Memory B cell (primary cell): ENCODE results near the gene CFAP46.
"Not testable (repeated sequence)": the region's sequence is repeated elsewhere in the genome, so short reads cannot be mapped to it uniquely, and the experiment has no call there.

ENCODE experiments used
- ATAC-seq: fragments of 150-1000 bp; cut with Tn5 transposase; 2 replicates; pipeline ENCODE4 v1.10.0; 2021; ENCODE audit warnings: low read depth, mild to moderate bottlenecking, moderate library complexity
- DNase-seq, 2 donors: peaks; one replicate each; pipeline ENCODE4 v3.0.0; 2022; ENCODE audit warnings: low spot score in 2 of 2
- H3K27ac Mint-ChIP-seq: one replicate; pipeline ENCODE4 v1.8.0; 2022; ENCODE audit warnings: mild to moderate bottlenecking, moderate library complexity, mixed read lengths
- H3K27me3 Mint-ChIP-seq: one replicate; pipeline ENCODE4 v1.8.0; 2022; ENCODE audit warnings: mixed read lengths
- H3K36me3 Mint-ChIP-seq: one replicate; pipeline ENCODE4 v1.8.0; 2022; ENCODE audit warnings: mild to moderate bottlenecking, mixed read lengths
- H3K4me1 Mint-ChIP-seq: one replicate; pipeline ENCODE4 v1.8.0; 2022; ENCODE audit warnings: mixed read lengths
- H3K4me3 Mint-ChIP-seq: one replicate; pipeline ENCODE4 v1.8.0; 2022; ENCODE audit warnings: mild to moderate bottlenecking, moderate library complexity, mixed read lengths
- H3K9me3 Mint-ChIP-seq: one replicate; pipeline ENCODE4 v1.8.0; 2022; ENCODE audit warnings: mixed read lengths

The CFAP46 gene

DNA sequence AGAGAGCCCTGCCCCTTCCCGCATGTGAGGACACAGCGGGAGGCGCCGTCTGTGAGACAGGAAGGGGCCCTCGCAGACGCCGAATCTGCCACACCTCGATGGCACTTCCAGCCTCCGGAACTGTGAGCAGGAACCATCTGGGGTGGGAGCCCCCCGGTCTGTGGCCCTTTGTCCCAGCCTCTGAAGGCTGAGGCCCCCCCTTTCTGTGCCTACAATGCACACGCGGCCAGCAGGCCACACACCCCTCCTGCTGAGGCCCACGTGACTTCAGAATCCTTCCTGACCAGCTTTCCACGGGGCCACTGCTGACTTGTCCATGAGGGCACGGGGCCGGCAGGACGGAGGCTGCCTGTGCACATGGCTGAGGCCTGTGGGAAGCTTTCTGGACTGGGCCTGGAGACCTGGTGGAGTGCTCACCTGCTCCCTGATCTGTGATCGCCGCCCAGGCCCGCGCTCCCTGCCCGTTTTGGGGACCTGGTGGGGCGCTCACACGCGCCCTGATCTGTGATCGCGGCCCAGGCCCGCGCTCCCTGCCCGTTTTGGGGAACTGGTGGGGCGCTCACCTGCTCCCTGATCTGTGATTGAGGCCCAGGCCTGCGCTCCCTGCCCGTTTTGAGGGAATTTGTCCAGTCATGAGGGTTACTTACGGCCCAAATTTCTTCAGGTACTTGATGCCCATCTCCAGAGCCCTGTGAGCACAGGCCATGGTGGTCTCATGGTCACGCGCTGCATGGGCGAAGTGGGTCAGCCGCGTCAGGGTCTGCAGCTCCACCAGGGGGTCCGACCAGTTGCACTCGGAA is 34.3 kb downstream of the CFAP46 start:
- ATAC-seq: no peak
- Mint-ChIP-seq H3K9me3 (peaks cover 2% of the 10 kb centered on the region), H3K27me3 (peaks cover 18% of the 10 kb centered on the region), H3K36me3 (peaks cover 2% of the 10 kb centered on the region), H3K4me3 (no peak overlapping the region), H3K27ac (no peak overlapping the region), H3K4me1 (peaks cover 8% of the 10 kb centered on the region)
- DNase-seq: no peak

DNA sequence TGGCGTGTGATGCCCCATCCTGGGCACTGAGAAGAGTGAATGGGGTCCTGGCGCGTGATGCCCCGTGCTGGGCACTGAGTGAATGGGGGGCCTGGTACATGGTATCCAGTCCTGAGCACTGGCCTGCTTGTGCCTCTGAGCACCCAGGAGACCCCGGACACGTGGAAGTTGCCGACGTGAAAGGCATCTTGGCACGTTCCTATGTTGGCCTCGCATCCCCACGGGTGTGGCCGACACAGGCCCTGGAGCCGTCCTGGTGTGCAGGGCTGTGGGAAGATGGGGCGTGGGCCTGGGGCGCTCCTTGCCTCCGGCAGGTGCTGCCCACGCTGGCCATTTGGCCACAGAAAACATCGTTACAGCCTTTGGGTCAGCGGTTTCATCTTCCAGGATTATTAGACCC is 35.5 kb downstream of the CFAP46 start:
- DNase-seq: no peak
- no peak overlapping the region for H3K4me3 Mint-ChIP-seq
- peaks cover 11% of the 10 kb centered on the region for H3K27me3 Mint-ChIP-seq
- no peak for ATAC-seq
- H3K36me3 Mint-ChIP-seq: peaks cover 2% of the 10 kb centered on the region
- H3K4me1 Mint-ChIP-seq: peaks cover 4% of the 10 kb centered on the region
- no peak overlapping the region for H3K27ac Mint-ChIP-seq
- H3K9me3 Mint-ChIP-seq: peaks cover 2% of the 10 kb centered on the region

DNA sequence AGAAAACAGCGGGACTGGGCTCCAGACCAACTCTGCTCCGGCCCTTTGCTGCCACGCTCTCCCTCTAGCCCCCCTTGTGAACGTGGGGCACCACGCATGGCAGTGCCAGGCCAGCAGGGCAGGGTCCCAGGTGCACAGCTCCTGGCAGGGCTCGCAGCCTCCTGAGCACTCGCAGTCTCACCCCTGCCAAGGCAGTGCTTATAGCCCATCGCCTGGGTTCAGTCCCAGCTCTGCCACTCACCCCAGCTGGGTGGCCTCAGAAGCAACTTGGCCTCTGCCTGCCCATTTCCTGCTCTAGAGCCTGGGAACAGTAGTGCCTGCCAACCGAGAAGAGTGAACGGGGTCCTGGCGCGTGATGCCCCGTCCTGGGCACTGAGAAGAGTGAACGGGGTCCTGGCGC is 36.3 kb downstream of the CFAP46 start:
- Mint-ChIP-seq H3K27ac (no peak overlapping the region), H3K9me3 (peaks cover 5% of the 10 kb centered on the region), H3K27me3 (peaks cover 7% of the 10 kb centered on the region), H3K36me3 (peaks cover 3% of the 10 kb centered on the region), H3K4me3 (no peak overlapping the region), H3K4me1 (peaks cover 4% of the 10 kb centered on the region)
- DNase-seq: no peak
- no peak for ATAC-seq

DNA sequence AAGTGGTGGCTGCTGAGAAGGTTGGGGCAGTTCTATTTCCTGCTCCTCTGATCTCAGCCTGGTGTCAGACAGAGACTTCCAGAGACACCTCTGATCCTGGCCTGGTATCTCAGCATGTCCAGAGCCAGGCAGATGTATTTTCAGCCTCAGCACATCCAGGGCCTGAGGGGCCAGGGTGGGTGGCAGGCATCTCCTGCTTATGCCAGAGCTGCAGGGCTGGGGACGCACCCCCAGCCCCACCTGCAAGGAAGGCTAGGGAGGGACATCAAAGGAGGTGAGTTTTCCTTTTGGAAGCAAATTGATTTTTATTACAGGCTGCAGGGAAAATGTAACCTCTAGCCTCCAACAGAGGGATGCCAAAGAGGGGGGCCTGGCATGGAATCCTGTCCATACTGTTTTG is 36.7 kb downstream of the CFAP46 start:
- Mint-ChIP-seq H3K4me3 (no peak overlapping the region), H3K27ac (no peak overlapping the region), H3K27me3 (peaks cover 7% of the 10 kb centered on the region), H3K36me3 (peaks cover 8% of the 10 kb centered on the region), H3K9me3 (peaks cover 10% of the 10 kb centered on the region), H3K4me1 (peaks cover 4% of the 10 kb centered on the region)
- no peak for ATAC-seq
- DNase-seq: no peak

DNA sequence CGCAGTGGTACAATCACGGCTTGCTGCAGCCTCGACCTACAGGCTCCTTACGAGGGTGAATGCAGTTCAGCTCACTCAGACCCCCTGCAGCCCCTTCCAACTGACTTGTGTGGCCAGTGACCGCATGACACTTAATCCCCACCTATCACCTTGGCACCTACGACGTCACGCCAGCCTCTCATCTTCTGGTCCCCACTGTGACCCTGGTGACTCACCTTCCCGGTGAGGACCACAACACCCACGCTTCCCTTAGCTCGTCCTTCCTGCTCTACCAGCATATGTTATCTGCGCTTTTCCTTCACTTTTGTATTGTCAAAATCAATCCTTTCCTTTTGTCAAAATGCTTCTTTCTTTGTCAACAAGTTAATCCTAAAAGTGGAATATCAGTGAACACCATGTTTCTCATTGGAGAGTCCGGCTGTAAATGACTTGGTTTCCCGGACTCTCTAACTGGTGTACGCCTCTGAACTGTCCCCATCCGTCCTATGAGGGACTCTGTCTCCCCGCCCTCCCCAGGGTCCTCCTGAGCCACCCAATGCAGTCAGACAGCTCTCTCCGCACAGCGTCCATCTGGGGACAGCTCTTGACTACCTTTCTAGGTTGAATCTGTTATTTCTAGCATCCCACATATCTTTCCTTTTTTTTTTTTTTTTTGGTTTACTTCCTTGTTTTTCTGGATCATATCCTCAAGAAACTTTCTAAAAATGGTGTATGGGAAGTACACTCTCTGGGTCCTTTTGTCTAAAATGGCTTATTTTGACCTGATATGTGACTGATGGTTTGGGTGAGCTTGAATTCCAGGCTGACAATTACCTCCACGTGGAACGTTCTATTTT is 37.3 kb downstream of the CFAP46 start:
- no peak for ATAC-seq
- H3K27ac Mint-ChIP-seq: no peak overlapping the region
- peaks cover 11% of the 10 kb centered on the region for H3K9me3 Mint-ChIP-seq
- H3K36me3 Mint-ChIP-seq: peaks cover 8% of the 10 kb centered on the region
- no peak overlapping the region for H3K4me3 Mint-ChIP-seq
- DNase-seq: no peak
- peaks cover 4% of the 10 kb centered on the region for H3K4me1 Mint-ChIP-seq
- H3K27me3 Mint-ChIP-seq: peaks cover 7% of the 10 kb centered on the region

DNA sequence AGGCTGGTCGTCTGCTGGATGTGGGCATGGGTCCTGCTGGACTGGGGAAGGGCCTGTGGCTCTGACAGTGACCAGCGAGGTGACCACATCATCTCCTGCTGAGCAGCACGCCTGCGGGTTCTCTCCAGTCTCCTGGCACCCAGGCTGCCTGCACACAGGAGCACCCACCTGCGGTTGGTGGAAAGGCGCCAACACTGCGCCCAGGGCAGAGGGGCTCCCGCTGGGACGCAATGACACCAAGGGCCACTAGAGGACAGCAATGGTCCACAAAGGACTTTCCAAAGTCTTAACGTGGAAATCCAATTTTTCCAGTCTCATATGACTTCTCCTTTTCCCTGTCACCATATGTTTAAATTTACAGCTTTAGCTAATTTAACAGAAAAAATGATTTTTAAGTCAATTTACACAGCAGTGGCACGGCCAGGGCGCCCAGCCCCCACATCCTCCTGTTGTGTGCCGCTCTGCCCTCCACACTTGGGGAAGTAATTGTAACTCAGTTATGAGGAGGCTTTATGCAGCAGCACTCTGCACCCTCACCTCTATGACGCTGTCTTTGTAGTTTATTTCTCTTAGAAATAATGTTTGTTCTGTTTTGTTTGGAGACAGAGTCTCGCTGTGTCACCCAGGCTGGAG is 38.1 kb downstream of the CFAP46 start:
- H3K27ac Mint-ChIP-seq: no peak overlapping the region
- H3K4me1 Mint-ChIP-seq: peaks cover 4% of the 10 kb centered on the region
- ATAC-seq (no peak), DNase-seq (peak in 1 of 2 donors; percentile 18)
- no peak overlapping the region for H3K4me3 Mint-ChIP-seq
- peaks cover 8% of the 10 kb centered on the region for H3K36me3 Mint-ChIP-seq
- peaks cover 11% of the 10 kb centered on the region for H3K9me3 Mint-ChIP-seq
- peaks cover 7% of the 10 kb centered on the region for H3K27me3 Mint-ChIP-seq

DNA sequence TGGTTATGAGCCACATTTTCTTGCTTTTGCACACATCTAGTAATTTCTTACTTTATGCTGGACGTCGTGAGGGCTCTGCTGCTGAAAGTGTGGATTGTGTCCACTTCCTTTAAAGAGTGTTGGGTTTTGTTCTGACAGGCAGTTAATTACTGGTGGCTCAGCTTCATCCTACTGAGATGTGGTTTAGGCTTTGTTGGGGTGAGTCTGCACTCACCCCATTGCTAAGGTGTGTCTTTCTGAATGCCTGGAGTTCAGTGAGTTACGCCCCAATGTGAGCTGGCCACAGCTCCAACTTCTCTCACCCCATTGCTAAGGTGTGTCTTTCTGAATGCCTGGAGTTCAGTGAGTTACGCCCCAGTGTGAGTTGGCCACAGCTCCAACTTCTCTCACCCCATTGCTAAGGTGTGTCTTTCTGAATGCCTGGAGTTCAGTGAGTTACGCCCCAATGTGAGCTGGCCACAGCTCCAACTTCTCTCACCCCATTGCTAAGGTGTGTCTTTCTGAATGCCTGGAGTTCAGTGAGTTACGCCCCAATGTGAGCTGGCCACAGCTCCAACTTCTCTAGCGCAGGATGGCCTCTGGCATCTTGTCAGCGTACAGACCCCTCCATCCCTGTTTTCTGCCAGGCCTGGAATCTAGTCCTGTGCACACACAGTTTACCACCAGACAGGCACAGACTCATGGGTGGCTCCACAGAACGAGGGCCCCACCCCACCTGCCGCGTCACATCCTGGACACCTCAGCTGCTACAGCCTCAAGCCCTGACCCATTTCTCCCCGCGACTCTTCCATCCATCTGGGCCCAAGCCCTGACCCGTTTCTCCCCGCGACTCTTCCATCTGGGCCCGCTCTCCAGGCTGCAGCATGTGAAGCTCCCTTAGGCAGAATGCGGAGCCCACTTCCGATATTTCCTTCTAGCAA is 39.5 kb downstream of the CFAP46 start:
- not testable (repeated sequence) for H3K27ac Mint-ChIP-seq, DNase-seq, H3K4me3 Mint-ChIP-seq, ATAC-seq, H3K36me3 Mint-ChIP-seq, H3K27me3 Mint-ChIP-seq, H3K4me1 Mint-ChIP-seq
- H3K9me3 Mint-ChIP-seq: peaks cover 11% of the 10 kb centered on the region

DNA sequence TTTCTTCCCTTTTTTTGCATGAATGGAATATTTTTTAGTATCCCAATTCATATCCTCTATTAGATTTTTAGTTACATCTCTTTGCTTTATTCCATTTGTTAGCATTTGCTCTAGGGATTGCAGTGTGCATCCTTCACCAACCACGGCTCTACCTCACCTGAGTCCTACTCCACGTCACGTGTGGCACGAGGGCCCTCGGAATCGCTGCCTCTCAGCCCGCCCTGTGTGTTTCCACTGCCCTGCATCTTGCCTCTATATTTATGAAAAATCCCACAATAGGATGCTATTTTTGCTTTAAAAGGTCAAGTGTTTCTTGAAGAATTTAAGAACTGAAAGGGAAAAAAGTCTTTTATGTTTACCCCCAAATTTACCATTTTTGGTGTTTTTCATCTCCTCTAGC is 41.0 kb downstream of the CFAP46 start:
- ATAC-seq (no peak), DNase-seq (no peak)
- no peak overlapping the region for H3K27ac Mint-ChIP-seq
- H3K36me3 Mint-ChIP-seq: peaks cover 8% of the 10 kb centered on the region
- H3K9me3 Mint-ChIP-seq: peaks cover 11% of the 10 kb centered on the region
- H3K27me3 Mint-ChIP-seq: peaks cover 6% of the 10 kb centered on the region
- H3K4me1 Mint-ChIP-seq: peaks cover 4% of the 10 kb centered on the region
- no peak overlapping the region for H3K4me3 Mint-ChIP-seq

DNA sequence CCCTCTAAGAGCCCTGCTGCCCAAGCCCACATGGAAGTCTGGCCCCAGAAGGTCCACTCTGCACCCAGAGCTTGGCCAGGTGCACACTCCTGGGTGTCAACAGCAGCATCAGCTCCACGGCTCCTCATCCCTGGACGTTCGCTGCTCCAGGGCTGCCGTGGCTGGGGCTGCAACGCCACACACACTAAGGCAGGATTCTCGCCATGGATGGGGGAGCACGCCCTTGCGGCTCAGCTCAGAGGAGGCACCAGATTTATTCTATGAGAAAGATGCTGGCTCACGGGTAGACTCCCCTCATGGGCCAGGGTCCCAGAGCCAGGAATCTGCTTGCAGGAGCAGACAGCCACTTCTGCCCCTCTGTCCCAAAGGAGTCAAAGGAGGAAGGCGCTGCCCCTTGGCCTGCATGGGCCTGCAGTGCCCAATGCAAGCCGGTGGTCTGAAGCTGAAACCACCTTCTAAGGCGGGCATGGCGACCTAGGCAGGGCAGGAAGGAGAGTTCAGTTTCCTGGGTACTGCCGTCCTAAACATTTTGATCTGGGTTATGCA is 42.1 kb downstream of the CFAP46 start:
- Mint-ChIP-seq H3K4me3 (no peak overlapping the region), H3K9me3 (peaks cover 11% of the 10 kb centered on the region), H3K4me1 (peaks cover 4% of the 10 kb centered on the region)

DNA sequence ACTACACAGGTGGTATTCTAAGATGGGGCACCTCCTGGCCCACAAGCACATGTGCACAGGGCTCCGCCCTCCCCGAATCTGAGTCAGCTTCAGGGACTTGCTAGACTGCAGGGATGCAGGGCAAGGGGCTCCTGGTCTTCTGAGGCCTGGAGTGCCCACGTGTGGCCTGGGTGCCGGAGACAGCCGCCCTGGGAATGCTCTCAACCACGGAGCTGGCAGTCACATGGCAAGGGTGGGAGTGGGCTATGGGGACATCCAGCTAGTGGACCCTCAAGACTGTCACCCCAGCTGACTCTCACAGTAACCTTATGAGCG is 42.7 kb downstream of the CFAP46 start:
- Mint-ChIP-seq H3K4me1 (peaks cover under 1% of the 10 kb centered on the region), H3K36me3 (peaks cover 8% of the 10 kb centered on the region), H3K4me3 (no peak overlapping the region), H3K27ac (no peak overlapping the region), H3K9me3 (peaks cover 9% of the 10 kb centered on the region), H3K27me3 (peaks cover 7% of the 10 kb centered on the region)
- ATAC-seq: no peak
- DNase-seq: no peak

More for the DNA sequence above, 42.1 kb downstream of the CFAP46 start:
- H3K36me3 Mint-ChIP-seq: peaks cover 8% of the 10 kb centered on the region
- no peak overlapping the region for H3K27ac Mint-ChIP-seq
- no peak for ATAC-seq
- peaks cover 6% of the 10 kb centered on the region for H3K27me3 Mint-ChIP-seq
- no peak for DNase-seq

DNA sequence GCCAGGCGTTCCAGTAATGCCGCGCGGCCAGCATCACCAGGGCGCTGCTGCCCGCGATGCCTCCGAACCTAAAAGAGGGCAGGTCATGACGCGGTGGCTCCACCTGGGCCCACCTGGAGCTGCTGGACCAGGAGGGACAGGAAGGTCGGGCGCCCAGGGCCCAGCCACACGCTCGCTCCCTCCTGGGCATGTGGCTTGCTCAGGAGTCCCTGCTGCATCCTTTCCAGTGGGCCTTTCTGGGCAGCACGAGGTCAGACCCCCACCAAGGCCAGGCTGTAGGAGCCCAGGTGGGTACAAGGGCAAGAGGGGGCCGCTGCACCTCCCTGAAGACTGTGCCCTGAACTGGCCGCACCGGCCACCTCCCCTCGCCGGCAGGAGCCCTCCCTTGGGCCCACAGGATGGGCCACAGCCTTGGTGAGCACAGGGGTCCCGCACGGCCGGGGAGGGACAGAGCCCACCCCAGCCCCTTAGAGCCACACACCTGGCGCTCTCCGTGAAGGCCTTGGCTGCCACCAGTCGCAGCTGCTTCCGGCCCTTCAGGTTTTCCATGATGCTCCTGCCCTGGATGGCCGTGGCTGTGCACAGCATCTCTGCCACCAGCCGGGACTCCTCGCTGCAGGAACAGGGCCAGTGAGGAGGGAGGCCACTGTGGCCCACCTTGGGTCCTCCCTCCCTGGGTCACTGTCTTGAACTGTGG is 43.2 kb downstream of the CFAP46 start:
- H3K27me3 Mint-ChIP-seq: peaks cover 9% of the 10 kb centered on the region
- H3K9me3 Mint-ChIP-seq: peaks cover 9% of the 10 kb centered on the region
- no peaks in the 10 kb centered on the region for H3K4me1 Mint-ChIP-seq
- ATAC-seq: no peak
- peaks cover 8% of the 10 kb centered on the region for H3K36me3 Mint-ChIP-seq
- no peak overlapping the region for H3K4me3 Mint-ChIP-seq
- no peak for DNase-seq
- no peak overlapping the region for H3K27ac Mint-ChIP-seq

DNA sequence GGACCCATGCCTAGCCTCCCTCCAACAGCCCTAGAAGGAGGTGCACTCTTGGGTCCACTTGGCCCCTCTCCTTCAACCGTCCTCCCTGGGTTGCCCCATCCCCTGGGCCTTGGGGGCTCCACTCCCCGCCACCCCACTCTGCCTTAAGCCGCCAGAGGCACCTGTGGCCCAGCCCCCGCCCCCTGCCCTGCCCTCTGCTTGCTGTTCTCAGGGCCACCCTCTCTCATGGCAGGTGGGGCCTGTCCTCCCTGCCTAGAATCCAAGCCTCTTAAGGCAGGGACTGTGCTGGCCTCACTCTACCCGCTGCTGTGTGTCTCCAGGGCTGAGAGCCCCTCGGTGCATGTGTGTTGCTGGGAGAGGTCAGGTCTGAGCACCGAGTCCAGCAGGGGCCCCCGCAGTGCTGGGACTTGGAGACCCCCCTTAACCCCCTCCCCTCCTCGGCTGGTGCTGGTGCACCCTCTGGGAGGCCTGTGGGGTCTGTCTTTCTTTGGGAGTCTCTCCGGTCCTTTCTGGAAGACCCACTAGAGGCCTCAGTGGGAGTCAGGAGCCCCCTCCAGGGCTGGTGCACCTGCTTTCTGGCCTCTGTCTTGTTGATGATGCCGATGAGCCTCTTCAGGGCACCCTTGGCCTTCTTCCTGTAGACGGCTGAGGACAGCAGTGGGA is 43.8 kb downstream of the CFAP46 start:
- H3K4me1 Mint-ChIP-seq: no peaks in the 10 kb centered on the region
- H3K27ac Mint-ChIP-seq: no peak overlapping the region
- no peak for DNase-seq
- peaks cover 9% of the 10 kb centered on the region for H3K9me3 Mint-ChIP-seq
- peaks cover 8% of the 10 kb centered on the region for H3K36me3 Mint-ChIP-seq
- no peak for ATAC-seq
- H3K4me3 Mint-ChIP-seq: no peak overlapping the region
- H3K27me3 Mint-ChIP-seq: peaks cover 13% of the 10 kb centered on the region
